HEK293T (cell line): ENCODE data around the gene NLRP2B.

Experiments
- ARNT ChIP-seq: fragments of 450-650 bp; IDR thresholded peaks from 2 replicates; pipeline ENCODE4 v1.6.1; 2017; ENCODE audit warnings: mild to moderate bottlenecking
- BHLHE40 ChIP-seq: fragments of 450-650 bp; IDR thresholded peaks from 2 replicates; pipeline ENCODE4 v1.6.1; 2016; ENCODE audit warnings: mild to moderate bottlenecking, moderate library complexity, borderline replicate concordance
- CTBP1 ChIP-seq: fragments of 450-650 bp; IDR thresholded peaks from 2 replicates; pipeline ENCODE4 v1.6.1; 2016; ENCODE audit warnings: borderline replicate concordance
- ELF4 ChIP-seq: fragments of 450-650 bp; IDR thresholded peaks from 2 replicates; pipeline ENCODE4 v1.6.1; 2017; ENCODE audit warnings: antibody characterized with exemption
- FOXA1 ChIP-seq: fragments of 450-650 bp; IDR thresholded peaks from 2 replicates; pipeline ENCODE4 v1.6.1; 2016; ENCODE audit warnings: mild to moderate bottlenecking
- FOXK2 ChIP-seq: fragments of 450-650 bp; IDR thresholded peaks from 2 replicates; pipeline ENCODE4 v1.6.1; 2016; ENCODE audit warnings: mild to moderate bottlenecking
- FOXM1 ChIP-seq: fragments of 450-650 bp; IDR thresholded peaks from 2 replicates; pipeline ENCODE4 v1.6.1; 2017; ENCODE audit warnings: mild to moderate bottlenecking, borderline replicate concordance
- HDGF ChIP-seq: fragments of 450-650 bp; IDR thresholded peaks from 2 replicates; pipeline ENCODE4 v1.6.1; 2017; ENCODE audit warnings: antibody characterized with exemption, borderline replicate concordance
- L3MBTL2 ChIP-seq: fragments of 450-650 bp; conservative IDR thresholded peaks from 2 replicates; pipeline ENCODE4 v1.6.1; 2016; ENCODE audit warnings: mild to moderate bottlenecking
- NFRKB ChIP-seq: fragments of 450-650 bp; IDR thresholded peaks from 2 replicates; pipeline ENCODE4 v1.6.1; 2016; ENCODE audit warnings: mild to moderate bottlenecking, moderate library complexity
- SP1 ChIP-seq: fragments of 450-650 bp; IDR thresholded peaks from 2 replicates; pipeline ENCODE4 v1.6.1; 2017
- SUZ12 ChIP-seq: fragments of 450-650 bp; IDR thresholded peaks from 2 replicates; pipeline ENCODE4 v1.6.1; 2016; ENCODE audit warnings: mild to moderate bottlenecking
- ZNF384 ChIP-seq: fragments of 450-650 bp; IDR thresholded peaks from 2 replicates; pipeline ENCODE4 v1.6.1; 2016
- TF ChIP-seq, protein P1 (sequence below): fragments of 450-650 bp; IDR thresholded peaks from 2 replicates; pipeline ENCODE4 v1.6.1; 2016

DNA sequence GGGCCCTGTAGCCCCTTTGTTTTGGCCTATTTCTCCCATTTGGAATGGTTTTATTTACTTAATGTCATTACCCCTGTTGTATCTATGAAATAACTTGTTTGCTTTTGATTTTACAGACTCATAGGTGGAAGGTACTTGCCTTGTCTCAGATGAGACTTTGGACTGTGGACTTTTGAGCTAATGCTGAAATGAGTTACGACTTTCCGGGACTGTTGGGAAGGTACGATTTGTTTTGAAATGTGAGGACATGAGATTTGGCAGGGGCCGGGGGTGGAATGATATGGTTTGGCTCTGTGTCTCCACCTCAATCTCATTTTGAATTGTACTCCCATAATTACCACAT lies 39.4 kb downstream of the NLRP2B start:
- no peak for TF ChIP-seq ELF4
- TF ChIP-seq BHLHE40 = no peak
- no peak for TF ChIP-seq FOXA1
- TF ChIP-seq CTBP1 = no peak
- TF ChIP-seq ZNF384 = no peak
- no peak for TF ChIP-seq FOXM1
- no peak for TF ChIP-seq SUZ12
- no peak for TF ChIP-seq HDGF
- TF ChIP-seq, protein P1, sequence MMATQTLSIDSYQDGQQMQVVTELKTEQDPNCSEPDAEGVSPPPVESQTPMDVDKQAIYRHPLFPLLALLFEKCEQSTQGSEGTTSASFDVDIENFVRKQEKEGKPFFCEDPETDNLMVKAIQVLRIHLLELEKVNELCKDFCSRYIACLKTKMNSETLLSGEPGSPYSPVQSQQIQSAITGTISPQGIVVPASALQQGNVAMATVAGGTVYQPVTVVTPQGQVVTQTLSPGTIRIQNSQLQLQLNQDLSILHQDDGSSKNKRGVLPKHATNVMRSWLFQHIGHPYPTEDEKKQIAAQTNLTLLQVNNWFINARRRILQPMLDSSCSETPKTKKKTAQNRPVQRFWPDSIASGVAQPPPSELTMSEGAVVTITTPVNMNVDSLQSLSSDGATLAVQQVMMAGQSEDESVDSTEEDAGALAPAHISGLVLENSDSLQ = no peak
- no peak for TF ChIP-seq L3MBTL2
- TF ChIP-seq FOXK2 = no peak
- no peak for TF ChIP-seq ARNT
- TF ChIP-seq SP1 = no peak
- no peak for TF ChIP-seq NFRKB
